ENCODE data around the gene ZNF823.

GRCh38 chr19:11678504-11678903, 60.2 kb downstream of the ZNF823 start:
- TF ChIP-seq CTCF (conservative IDR thresholded peaks at IDR 0.05 in 1 of 2, IDR thresholded peaks at IDR 0.05 in 1 of 2; ENCODE audit: extremely low read depth in 1 of 2, insufficient read depth in 1 of 2, low read depth in 1 of 2, low read length in 2 of 2), result no peak
- no peak for TF ChIP-seq EZH2 (IDR thresholded peaks at IDR 0.05; ENCODE audit: borderline replicate concordance, low read length)

Data from mammary epithelial cell (primary cell).